Activated naive CD4-positive, alpha-beta T cell treated with anti-CD3 and anti-CD28 coated beads, Interleukin-2, amount 50 U/mL, for 24 hours (primary cell): ENCODE data around the gene PPFIA2.

Experiments used
- H3K27ac Mint-ChIP-seq: one replicate; pipeline ENCODE4 v1.8.0; 2021; ENCODE audit warnings: mild to moderate bottlenecking, mixed read lengths
- H3K27me3 Mint-ChIP-seq: one replicate; pipeline ENCODE4 v1.8.0; 2021; ENCODE audit warnings: mixed read lengths
- H3K36me3 Mint-ChIP-seq: one replicate; pipeline ENCODE4 v1.8.0; 2021; ENCODE audit warnings: mixed read lengths
- H3K4me1 Mint-ChIP-seq: one replicate; pipeline ENCODE4 v1.8.0; 2021; ENCODE audit warnings: mixed read lengths
- H3K4me3 Mint-ChIP-seq: one replicate; pipeline ENCODE4 v1.8.0; 2021; ENCODE audit warnings: mild to moderate bottlenecking, mixed read lengths
- H3K9me3 Mint-ChIP-seq: one replicate; pipeline ENCODE4 v1.8.0; 2021; ENCODE audit warnings: mixed read lengths

Gene PPFIA2

DNA sequence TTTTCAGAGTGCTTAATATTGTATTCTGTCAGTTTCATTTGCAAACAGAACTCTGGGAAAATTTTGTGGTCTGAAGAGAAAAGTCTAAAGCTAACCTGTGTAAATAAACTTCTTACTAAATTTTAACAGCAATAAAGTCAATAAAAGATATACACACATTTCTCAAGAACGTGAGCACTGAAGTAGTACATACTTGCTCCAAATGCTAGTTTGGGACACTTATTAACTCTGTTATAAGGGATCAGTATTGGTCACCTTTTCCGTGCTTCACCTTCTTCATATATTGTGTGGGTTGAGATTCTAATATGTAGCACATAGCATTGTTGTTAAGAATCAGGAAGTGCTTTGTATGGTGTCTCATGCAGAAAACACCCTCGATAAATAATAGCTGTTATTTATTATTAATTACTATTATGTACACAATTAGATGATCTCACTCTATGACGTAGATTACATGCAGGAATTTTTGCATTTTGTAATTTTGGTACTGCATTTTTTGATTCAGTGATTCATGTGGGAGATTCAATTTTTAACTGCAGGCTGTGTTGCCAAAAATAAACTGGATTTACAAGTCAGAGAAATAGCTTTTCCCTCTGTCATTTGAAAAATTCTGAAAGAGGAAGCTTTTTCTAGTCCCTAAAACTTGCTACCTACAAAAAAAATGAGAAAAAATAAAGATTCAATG is 380.4 kb downstream of the PPFIA2 start:
- no peak overlapping the region for H3K27ac Mint-ChIP-seq
- no peaks in the 10 kb centered on the region for H3K36me3 Mint-ChIP-seq
- no peaks in the 10 kb centered on the region for H3K4me1 Mint-ChIP-seq
- H3K9me3 Mint-ChIP-seq = no peaks in the 10 kb centered on the region
- no peak overlapping the region for H3K4me3 Mint-ChIP-seq
- no peaks in the 10 kb centered on the region for H3K27me3 Mint-ChIP-seq

DNA sequence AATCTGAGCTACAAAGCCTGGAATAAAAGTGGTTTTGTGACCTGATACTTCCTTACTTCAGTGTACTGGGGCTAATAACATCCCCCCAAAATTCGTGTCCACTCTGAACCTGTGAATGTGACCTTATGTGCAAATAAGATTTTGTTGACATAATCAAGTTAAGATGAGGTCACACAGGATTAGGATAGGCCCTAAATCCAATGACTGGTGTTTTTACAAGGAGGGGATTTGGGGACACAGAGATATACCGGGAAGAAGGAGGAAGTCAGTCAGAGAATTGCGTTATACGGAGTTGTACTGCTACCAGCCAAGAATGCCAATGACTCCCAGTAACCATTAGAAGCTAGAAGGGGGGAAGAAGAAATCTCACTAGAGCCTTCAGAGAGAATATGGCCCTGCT is 381.4 kb downstream of the PPFIA2 start:
- no peaks in the 10 kb centered on the region for H3K9me3 Mint-ChIP-seq
- H3K36me3 Mint-ChIP-seq = no peaks in the 10 kb centered on the region
- no peak overlapping the region for H3K4me3 Mint-ChIP-seq
- no peaks in the 10 kb centered on the region for H3K4me1 Mint-ChIP-seq
- no peak overlapping the region for H3K27ac Mint-ChIP-seq
- H3K27me3 Mint-ChIP-seq = no peaks in the 10 kb centered on the region

DNA sequence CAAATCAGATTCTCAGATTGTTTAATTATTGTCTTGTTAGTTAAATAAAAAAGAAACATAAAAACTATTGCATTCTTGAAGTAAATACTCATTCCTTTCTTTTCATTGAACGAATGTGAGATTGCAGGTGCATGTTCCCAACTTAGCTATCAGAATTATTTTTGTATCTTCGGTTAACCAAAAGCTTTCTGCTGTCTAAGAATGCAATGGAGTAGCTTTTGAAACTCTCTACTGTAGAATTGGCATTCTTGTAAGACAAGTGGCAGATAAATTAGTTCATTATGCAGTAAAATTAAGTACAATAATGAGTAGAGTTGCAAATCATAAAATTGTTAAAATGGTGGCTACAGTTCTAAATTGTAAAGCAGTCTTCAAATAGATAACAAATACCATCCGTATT is 383.2 kb downstream of the PPFIA2 start:
- H3K9me3 Mint-ChIP-seq = no peaks in the 10 kb centered on the region
- H3K27ac Mint-ChIP-seq = no peak overlapping the region
- no peaks in the 10 kb centered on the region for H3K27me3 Mint-ChIP-seq
- H3K4me1 Mint-ChIP-seq = no peaks in the 10 kb centered on the region
- no peaks in the 10 kb centered on the region for H3K36me3 Mint-ChIP-seq
- no peak overlapping the region for H3K4me3 Mint-ChIP-seq

DNA sequence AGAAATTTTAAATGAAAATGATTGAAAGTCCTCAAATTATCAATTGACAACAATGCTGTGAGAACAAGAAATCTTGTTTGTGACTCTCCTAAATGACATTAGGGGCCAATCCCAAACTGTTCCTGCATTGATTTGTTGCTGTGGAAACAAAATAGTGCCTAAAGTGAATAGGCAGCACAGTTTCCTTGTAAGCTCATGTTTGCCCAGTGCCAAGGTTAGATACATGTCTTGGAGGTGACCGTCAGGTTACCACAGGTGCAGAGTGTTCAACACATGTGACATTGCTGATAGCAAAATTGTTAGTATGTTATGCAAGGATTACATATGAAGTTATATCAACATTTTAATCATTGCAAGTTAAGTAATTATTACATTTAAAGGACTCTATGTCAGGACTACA is 388.7 kb downstream of the PPFIA2 start:
- Mint-ChIP-seq H3K4me3 (no peak overlapping the region), H3K9me3 (no peaks in the 10 kb centered on the region), H3K27ac (no peak overlapping the region), H3K27me3 (no peaks in the 10 kb centered on the region), H3K36me3 (no peaks in the 10 kb centered on the region), H3K4me1 (no peaks in the 10 kb centered on the region)

DNA sequence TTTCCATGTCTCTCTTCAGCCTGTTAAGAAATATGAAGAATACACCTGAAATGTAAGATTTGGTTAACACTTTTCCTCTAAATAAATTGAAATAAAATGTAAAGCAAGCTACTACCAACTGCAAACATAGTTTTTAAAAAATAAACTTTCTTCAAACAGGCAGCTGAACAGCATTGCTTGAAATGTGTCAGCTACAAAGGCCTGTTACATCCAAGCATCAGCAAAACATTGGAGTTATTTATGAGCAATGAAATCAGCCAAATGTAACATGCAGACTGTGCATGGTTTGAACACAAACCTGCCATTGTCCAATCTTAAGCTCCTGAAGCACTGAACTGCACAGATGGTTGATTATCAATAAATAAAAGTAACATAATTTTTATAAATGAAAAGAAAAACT is 390.0 kb downstream of the PPFIA2 start:
- H3K36me3 Mint-ChIP-seq = no peaks in the 10 kb centered on the region
- H3K4me3 Mint-ChIP-seq = no peak overlapping the region
- H3K27me3 Mint-ChIP-seq = no peaks in the 10 kb centered on the region
- no peaks in the 10 kb centered on the region for H3K4me1 Mint-ChIP-seq
- no peaks in the 10 kb centered on the region for H3K9me3 Mint-ChIP-seq
- H3K27ac Mint-ChIP-seq = no peak overlapping the region

DNA sequence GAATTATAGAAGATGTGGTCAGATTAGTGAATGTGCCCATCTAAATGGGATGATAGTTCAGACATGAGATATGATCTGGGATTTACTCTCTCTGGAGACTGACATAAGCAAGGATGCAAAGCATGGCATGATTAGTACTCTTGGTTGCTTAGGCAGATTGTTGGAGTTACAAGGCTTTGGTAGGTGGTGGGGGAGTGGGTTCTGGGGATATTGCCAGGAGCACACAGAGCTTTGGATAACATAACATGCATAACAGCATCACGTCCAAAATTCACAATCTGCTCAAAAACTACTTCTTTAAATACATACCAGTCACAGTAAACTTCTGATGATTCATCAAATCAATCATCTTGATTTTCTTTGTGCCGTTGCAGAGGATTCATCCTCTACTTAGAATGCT is 393.9 kb downstream of the PPFIA2 start:
- no peaks in the 10 kb centered on the region for H3K9me3 Mint-ChIP-seq
- H3K27me3 Mint-ChIP-seq = no peaks in the 10 kb centered on the region
- no peaks in the 10 kb centered on the region for H3K4me1 Mint-ChIP-seq
- H3K36me3 Mint-ChIP-seq = no peaks in the 10 kb centered on the region
- H3K27ac Mint-ChIP-seq = no peak overlapping the region
- no peak overlapping the region for H3K4me3 Mint-ChIP-seq

DNA sequence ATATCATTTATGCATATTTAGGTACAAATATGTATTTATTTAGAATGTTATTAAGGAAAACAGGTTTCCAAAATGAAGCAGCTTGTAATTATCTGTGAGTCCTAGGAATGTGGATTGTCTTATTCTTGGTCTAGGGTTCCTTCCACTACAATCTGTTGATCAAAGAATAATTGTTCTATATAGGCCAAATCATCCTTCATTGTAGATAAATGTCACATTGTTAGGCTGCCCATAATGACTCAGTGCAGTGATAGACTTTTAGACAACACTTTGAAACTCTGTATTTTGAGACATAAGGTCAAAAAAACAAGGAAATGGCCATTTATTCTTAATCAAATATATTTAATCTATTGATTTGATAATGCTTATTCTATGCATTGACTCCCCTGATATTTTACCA is 398.2 kb downstream of the PPFIA2 start:
- no peak overlapping the region for H3K4me3 Mint-ChIP-seq
- H3K4me1 Mint-ChIP-seq = no peaks in the 10 kb centered on the region
- no peak overlapping the region for H3K27ac Mint-ChIP-seq
- no peaks in the 10 kb centered on the region for H3K36me3 Mint-ChIP-seq
- no peaks in the 10 kb centered on the region for H3K9me3 Mint-ChIP-seq
- no peaks in the 10 kb centered on the region for H3K27me3 Mint-ChIP-seq

DNA sequence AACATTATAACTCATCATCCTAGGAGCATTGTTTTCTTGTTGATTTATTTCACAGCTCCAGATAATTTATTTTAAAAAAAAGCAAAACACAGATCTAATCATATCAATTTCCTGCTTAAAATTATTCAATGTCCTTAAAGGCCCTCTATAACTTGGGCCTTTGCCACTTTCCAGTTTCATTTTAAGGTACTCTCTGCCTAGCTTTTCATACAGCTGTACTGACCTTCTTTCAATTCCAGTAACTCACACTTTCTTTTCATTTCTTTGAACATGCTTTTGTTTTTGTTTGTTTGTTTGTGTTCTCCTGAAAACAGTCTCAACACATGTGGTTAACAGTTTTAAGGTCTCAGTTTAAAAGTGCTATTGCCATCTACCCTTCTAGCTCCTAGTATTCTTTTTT is 399.4 kb downstream of the PPFIA2 start:
- Mint-ChIP-seq H3K27me3 (no peaks in the 10 kb centered on the region), H3K36me3 (no peaks in the 10 kb centered on the region), H3K9me3 (no peaks in the 10 kb centered on the region), H3K4me1 (no peaks in the 10 kb centered on the region), H3K27ac (no peak overlapping the region), H3K4me3 (no peak overlapping the region)

DNA sequence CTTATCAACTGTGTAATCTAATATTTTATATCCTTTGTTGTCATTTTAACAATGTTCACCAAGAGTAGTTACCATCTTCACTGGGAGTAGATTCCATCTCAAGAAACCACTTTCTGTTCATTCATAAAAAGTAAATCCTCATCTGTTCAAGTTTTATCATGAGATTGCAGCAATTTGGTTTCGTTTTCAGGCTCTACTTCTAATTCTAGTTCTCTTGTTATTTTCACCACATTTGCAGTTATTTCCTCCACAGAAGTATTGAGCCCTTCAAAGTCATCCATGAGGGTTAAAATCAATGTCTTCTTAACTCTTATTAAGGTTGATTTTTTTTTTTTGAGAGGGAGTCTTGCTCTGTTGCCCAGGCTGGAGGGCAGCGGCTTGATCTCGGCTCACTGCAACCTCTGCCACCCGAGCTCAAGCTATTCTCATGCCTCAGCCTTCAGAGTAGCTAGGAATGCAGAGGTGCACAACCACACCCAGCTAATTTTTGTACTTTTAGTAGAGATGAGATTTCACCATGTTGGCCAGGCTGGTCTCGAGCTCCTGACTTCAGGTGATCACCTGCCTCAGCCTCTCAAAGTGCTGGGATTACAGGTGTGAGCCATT is 404.7 kb downstream of the PPFIA2 start:
- Mint-ChIP-seq H3K4me3 (no peak overlapping the region), H3K27me3 (no peaks in the 10 kb centered on the region), H3K4me1 (no peaks in the 10 kb centered on the region), H3K9me3 (no peaks in the 10 kb centered on the region), H3K27ac (no peak overlapping the region), H3K36me3 (no peaks in the 10 kb centered on the region)

DNA sequence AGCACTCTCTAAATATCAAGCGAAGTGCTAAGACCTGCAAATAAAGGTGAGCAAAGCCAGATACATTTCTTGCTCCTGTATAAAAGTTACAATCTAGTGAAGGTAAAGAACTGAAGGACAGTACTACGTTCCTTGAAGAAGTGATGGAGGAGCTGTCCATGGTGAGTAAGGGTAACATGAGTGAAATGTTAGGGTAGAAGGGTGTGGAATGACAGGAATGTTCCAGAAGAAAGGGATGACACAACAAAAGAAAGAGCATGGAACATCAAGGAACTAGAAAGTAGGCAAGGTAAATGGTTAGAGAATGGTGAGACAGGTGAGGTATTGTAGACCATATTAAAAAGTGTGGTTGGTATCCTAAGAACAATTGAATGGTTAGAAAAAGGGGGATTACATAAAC is 408.8 kb downstream of the PPFIA2 start:
- Mint-ChIP-seq H3K4me1 (no peaks in the 10 kb centered on the region), H3K36me3 (no peaks in the 10 kb centered on the region), H3K27me3 (no peaks in the 10 kb centered on the region), H3K27ac (no peak overlapping the region), H3K4me3 (no peak overlapping the region), H3K9me3 (peaks cover 5% of the 10 kb centered on the region)

DNA sequence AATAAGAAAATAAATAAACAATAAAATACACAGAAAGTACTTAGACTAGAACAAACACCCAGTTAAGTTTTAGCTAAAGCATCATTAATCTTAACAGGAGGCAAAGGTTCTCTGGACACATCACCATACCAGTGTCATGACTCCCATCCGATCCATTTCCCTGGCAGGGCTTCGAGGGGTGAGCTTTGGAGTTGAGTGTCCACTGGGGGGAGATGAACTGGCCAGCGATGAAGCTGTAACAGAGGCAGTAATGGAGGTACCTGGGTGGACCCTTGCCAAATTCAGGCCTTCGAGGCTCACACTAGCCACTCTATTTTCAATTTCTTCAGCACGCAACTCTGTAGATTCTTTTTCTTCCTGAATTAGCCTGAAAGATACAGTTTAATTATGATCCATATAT is 411.7 kb downstream of the PPFIA2 start:
- no peaks in the 10 kb centered on the region for H3K4me1 Mint-ChIP-seq

DNA sequence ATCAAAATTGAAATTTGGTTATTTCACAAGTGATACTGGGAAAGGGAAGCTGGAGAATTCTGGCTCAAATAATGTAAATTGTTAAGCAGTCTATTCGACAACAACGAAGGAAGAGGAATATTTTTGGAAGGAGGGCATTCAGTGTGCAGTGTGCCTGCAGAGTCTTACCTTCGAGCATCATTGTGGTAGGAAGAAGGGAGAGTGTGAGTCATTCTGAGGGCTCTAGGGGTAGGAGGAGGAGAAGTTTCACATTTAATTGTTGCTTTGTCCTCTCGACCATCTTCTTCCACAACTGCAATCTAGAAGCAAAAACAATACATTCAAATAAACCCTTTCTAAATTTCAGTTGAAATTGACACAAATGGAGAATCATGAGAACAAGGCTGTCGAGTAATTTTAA is 418.2 kb downstream of the PPFIA2 start:
- Mint-ChIP-seq H3K27me3 (no peaks in the 10 kb centered on the region), H3K36me3 (no peaks in the 10 kb centered on the region), H3K4me3 (no peak overlapping the region), H3K27ac (no peak overlapping the region), H3K9me3 (no peaks in the 10 kb centered on the region), H3K4me1 (no peaks in the 10 kb centered on the region)

More for the DNA sequence above, 411.7 kb downstream of the PPFIA2 start:
- Mint-ChIP-seq H3K36me3 (no peaks in the 10 kb centered on the region), H3K9me3 (peaks cover 5% of the 10 kb centered on the region), H3K4me3 (no peak overlapping the region), H3K27ac (no peak overlapping the region), H3K27me3 (no peaks in the 10 kb centered on the region)

DNA sequence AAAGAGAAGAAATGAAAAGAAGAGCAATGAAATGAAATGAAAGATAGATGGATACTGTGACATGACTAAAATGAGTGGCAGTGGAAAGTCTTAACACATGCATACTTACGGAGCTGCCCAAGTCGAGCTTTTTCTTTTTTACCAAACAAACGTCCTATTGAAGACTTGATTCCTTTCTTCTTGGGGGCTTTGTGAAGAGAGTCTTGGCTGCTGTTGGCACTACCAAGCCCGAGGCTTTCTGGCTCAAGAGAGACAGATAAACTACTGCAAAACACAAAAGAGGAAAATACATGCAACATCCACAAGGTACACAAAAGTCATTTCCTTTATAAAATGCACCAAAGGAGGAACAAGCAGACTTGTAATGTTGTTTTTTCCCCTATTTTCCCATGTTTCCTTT is 420.1 kb downstream of the PPFIA2 start:
- no peak overlapping the region for H3K27ac Mint-ChIP-seq
- no peaks in the 10 kb centered on the region for H3K4me1 Mint-ChIP-seq
- no peak overlapping the region for H3K4me3 Mint-ChIP-seq
- no peaks in the 10 kb centered on the region for H3K27me3 Mint-ChIP-seq
- no peaks in the 10 kb centered on the region for H3K9me3 Mint-ChIP-seq
- H3K36me3 Mint-ChIP-seq = no peaks in the 10 kb centered on the region

DNA sequence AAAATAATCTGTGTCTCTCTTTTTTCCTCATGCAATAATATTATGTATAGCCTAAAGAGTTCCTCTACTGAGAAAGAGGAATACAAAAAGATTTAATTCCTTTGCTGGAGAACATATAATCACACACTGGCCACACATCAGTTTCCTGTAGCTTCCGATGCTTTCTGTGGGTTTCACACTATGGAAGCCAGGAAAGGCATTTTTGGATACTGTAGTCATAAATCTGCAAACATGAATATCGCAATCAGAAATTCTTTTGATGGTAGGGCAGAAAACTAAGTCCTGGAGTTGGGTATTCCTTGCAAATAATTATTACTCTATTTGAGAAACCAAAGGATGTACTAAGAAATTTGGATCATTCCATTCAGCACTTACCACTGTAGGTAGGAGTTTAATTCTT is 421.3 kb downstream of the PPFIA2 start:
- no peaks in the 10 kb centered on the region for H3K4me1 Mint-ChIP-seq
- H3K9me3 Mint-ChIP-seq = no peaks in the 10 kb centered on the region
- H3K36me3 Mint-ChIP-seq = no peaks in the 10 kb centered on the region
- no peak overlapping the region for H3K4me3 Mint-ChIP-seq
- H3K27ac Mint-ChIP-seq = no peak overlapping the region
- H3K27me3 Mint-ChIP-seq = no peaks in the 10 kb centered on the region

DNA sequence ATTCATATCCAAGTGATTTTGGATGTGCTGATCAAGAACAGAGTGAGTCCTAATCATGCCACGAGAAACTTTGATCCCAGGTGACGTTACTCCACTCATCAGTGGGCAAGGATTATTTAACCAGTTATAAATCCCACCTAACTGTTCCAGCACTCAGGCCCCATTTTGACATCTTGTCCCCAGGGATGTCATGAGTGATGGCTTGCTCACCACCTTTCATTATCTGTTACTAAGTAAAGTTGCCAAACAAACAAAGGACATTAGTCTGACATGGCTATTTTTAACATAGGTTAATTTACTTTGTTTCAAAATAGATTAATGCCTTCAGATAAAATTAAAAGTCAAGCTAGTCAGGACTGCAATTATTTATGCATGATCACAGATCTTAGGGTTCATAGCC is 425.3 kb downstream of the PPFIA2 start:
- Mint-ChIP-seq H3K27ac (no peak overlapping the region), H3K4me3 (no peak overlapping the region), H3K36me3 (no peaks in the 10 kb centered on the region), H3K9me3 (no peaks in the 10 kb centered on the region), H3K27me3 (no peaks in the 10 kb centered on the region), H3K4me1 (no peaks in the 10 kb centered on the region)

DNA sequence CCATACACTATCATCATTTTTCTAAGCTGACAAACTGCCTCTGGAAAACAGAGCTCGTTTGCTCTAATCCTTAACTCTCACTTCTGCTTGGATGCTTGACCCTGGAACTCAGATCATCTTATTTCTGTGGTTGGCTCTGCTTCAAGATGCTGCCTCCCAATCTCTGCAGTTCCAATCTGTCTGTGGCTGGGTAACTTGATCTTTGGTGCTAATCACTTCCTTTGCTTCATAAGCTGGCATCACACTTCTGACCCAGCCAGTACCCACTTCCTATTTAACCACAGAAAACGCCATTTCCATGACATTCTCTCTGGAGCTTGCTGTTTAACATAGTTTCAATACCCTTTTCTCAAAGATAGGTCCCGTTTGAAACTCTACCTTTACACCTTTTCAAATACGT is 427.1 kb downstream of the PPFIA2 start:
- no peaks in the 10 kb centered on the region for H3K9me3 Mint-ChIP-seq
- no peaks in the 10 kb centered on the region for H3K27me3 Mint-ChIP-seq
- H3K27ac Mint-ChIP-seq = no peak overlapping the region
- no peaks in the 10 kb centered on the region for H3K36me3 Mint-ChIP-seq
- no peak overlapping the region for H3K4me3 Mint-ChIP-seq
- H3K4me1 Mint-ChIP-seq = no peaks in the 10 kb centered on the region

DNA sequence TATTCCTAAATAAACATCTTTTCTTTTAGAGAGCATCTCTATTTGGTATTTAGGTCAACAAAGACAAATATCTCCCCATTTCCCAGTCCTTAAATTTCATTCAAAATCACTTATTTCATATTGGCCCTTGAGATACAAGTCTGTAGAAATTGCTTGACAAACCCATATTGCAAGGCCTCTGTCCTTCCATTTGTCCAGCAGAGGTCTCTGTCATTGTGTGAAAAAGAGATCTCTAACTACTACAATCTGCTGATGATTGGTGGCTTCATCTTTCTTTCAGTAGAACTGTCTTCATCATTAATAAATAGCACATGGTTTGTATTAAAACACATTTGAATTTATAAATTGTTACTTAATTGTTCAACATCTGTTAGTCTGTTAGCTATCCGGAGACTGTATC is 428.7 kb downstream of the PPFIA2 start:
- Mint-ChIP-seq H3K27ac (no peak overlapping the region), H3K4me1 (no peaks in the 10 kb centered on the region), H3K9me3 (no peaks in the 10 kb centered on the region), H3K27me3 (no peaks in the 10 kb centered on the region), H3K36me3 (no peaks in the 10 kb centered on the region), H3K4me3 (no peak overlapping the region)
